Measurements from ENCODE around the gene P2RX1.

Gene P2RX1

GRCh38 chr17:3929764-3930163 is 13.5 kb upstream of the P2RX1 start:
- Histone ChIP-seq H4K12ac (ENCODE audit: low read depth, low read length) (no peak overlapping the region), H3K36me3 (ENCODE audit: control insufficient read depth in 1 of 2, insufficient read depth in 2 of 2, low read length in 2 of 2) (no peaks in the 10 kb centered on the region), H3K4me2 (ENCODE audit: low read length) (no peak overlapping the region), H3K4me1 (ENCODE audit: control insufficient read depth in 1 of 2, insufficient read depth in 2 of 2, low read length in 2 of 2) (peaks cover 7 to 8% of the 10 kb centered on the region in 2 experiments), H3K4ac (ENCODE audit: low read depth, low read length) (no peak overlapping the region), H3K18ac (ENCODE audit: low read length) (no peak overlapping the region), H3K79me1 (ENCODE audit: low read length) (no peaks in the 10 kb centered on the region), H2BK5ac (ENCODE audit: low read depth, low read length, poor library complexity) (no peak overlapping the region), H2AFZ (ENCODE audit: insufficient read depth, low read length, poor library complexity) (no peak overlapping the region), H3K27ac (ENCODE audit: low read depth, low read length) (no peak overlapping the region), H4K8ac (ENCODE audit: low read depth, low read length) (no peak overlapping the region), H3K27me3 (ENCODE audit: insufficient read depth, low read length) (no peaks in the 10 kb centered on the region), H3K9me3 (ENCODE audit: insufficient read depth, low read depth, low read length) (no peaks in the 10 kb centered on the region), H2BK120ac (ENCODE audit: insufficient read depth, low read length, poor library complexity) (no peak overlapping the region), H4K91ac (ENCODE audit: low read depth, low read length) (no peak overlapping the region), H3K4me3 (ENCODE audit: low read depth, low read length) (no peak overlapping the region), H2BK12ac (ENCODE audit: low read length) (no peak overlapping the region), H3K9ac (ENCODE audit: low read length) (no peak overlapping the region), H3K79me2 (ENCODE audit: control insufficient read depth, insufficient read depth, low read length, poor library complexity) (no peaks in the 10 kb centered on the region), H3K14ac (ENCODE audit: low read length) (no peak overlapping the region), H2AK5ac (ENCODE audit: low read length) (no peak overlapping the region), H3K23ac (ENCODE audit: low read length) (no peak overlapping the region)
- no peak for DNase-seq
- no CpG with 5 or more reads among the region's 1 CpG for WGBS (ENCODE audit: extremely low coverage, insufficient coverage, insufficient read length)

GRCh38 chr17:3929181-3929580 is 12.9 kb upstream of the P2RX1 start:
- Histone ChIP-seq H2BK120ac (ENCODE audit: insufficient read depth, low read length, poor library complexity) (no peak overlapping the region), H3K4me2 (ENCODE audit: low read length) (no peak overlapping the region), H3K79me1 (ENCODE audit: low read length) (no peaks in the 10 kb centered on the region), H3K9ac (ENCODE audit: low read length) (no peak overlapping the region), H2BK5ac (ENCODE audit: low read depth, low read length, poor library complexity) (no peak overlapping the region), H4K91ac (ENCODE audit: low read depth, low read length) (no peak overlapping the region), H3K79me2 (ENCODE audit: control insufficient read depth, insufficient read depth, low read length, poor library complexity) (no peaks in the 10 kb centered on the region), H2AK5ac (ENCODE audit: low read length) (peak overlapping the region; percentile 43), H3K4me3 (ENCODE audit: low read depth, low read length) (no peak overlapping the region), H3K18ac (ENCODE audit: low read length) (no peak overlapping the region), H3K4ac (ENCODE audit: low read depth, low read length) (no peak overlapping the region), H3K36me3 (ENCODE audit: control insufficient read depth in 1 of 2, insufficient read depth in 2 of 2, low read length in 2 of 2) (no peaks in the 10 kb centered on the region), H3K4me1 (ENCODE audit: control insufficient read depth in 1 of 2, insufficient read depth in 2 of 2, low read length in 2 of 2) (peaks cover 7 to 8% of the 10 kb centered on the region in 2 experiments), H3K27ac (ENCODE audit: low read depth, low read length) (no peak overlapping the region), H3K9me3 (ENCODE audit: insufficient read depth, low read depth, low read length) (no peaks in the 10 kb centered on the region), H4K12ac (ENCODE audit: low read depth, low read length) (no peak overlapping the region), H2AFZ (ENCODE audit: insufficient read depth, low read length, poor library complexity) (no peak overlapping the region), H3K14ac (ENCODE audit: low read length) (no peak overlapping the region), H3K23ac (ENCODE audit: low read length) (no peak overlapping the region), H4K8ac (ENCODE audit: low read depth, low read length) (no peak overlapping the region), H3K27me3 (ENCODE audit: insufficient read depth, low read length) (no peaks in the 10 kb centered on the region), H2BK12ac (ENCODE audit: low read length) (no peak overlapping the region)
- no CpG with 5 or more reads among the region's 12 CpGs for WGBS (ENCODE audit: extremely low coverage, insufficient coverage, insufficient read length)
- no peak for DNase-seq

GRCh38 chr17:3928406-3928805 is 12.1 kb upstream of the P2RX1 start:
- Histone ChIP-seq H3K79me2 (ENCODE audit: control insufficient read depth, insufficient read depth, low read length, poor library complexity) (no peaks in the 10 kb centered on the region), H2AK5ac (ENCODE audit: low read length) (no peak overlapping the region), H3K18ac (ENCODE audit: low read length) (no peak overlapping the region), H4K91ac (ENCODE audit: low read depth, low read length) (no peak overlapping the region), H2AFZ (ENCODE audit: insufficient read depth, low read length, poor library complexity) (no peak overlapping the region), H3K79me1 (ENCODE audit: low read length) (no peaks in the 10 kb centered on the region), H4K12ac (ENCODE audit: low read depth, low read length) (no peak overlapping the region), H3K36me3 (ENCODE audit: control insufficient read depth in 1 of 2, insufficient read depth in 2 of 2, low read length in 2 of 2) (no peaks in the 10 kb centered on the region), H2BK12ac (ENCODE audit: low read length) (no peak overlapping the region), H3K4me2 (ENCODE audit: low read length) (no peak overlapping the region), H3K9me3 (ENCODE audit: insufficient read depth, low read depth, low read length) (no peaks in the 10 kb centered on the region), H3K4me3 (ENCODE audit: low read depth, low read length) (no peak overlapping the region), H4K8ac (ENCODE audit: low read depth, low read length) (no peak overlapping the region), H3K4me1 (ENCODE audit: control insufficient read depth in 1 of 2, insufficient read depth in 2 of 2, low read length in 2 of 2) (peaks cover 7 to 8% of the 10 kb centered on the region in 2 experiments), H3K14ac (ENCODE audit: low read length) (no peak overlapping the region), H3K4ac (ENCODE audit: low read depth, low read length) (no peak overlapping the region), H3K9ac (ENCODE audit: low read length) (no peak overlapping the region), H2BK120ac (ENCODE audit: insufficient read depth, low read length, poor library complexity) (no peak overlapping the region), H3K23ac (ENCODE audit: low read length) (no peak overlapping the region), H3K27ac (ENCODE audit: low read depth, low read length) (no peak overlapping the region), H3K27me3 (ENCODE audit: insufficient read depth, low read length) (no peaks in the 10 kb centered on the region), H2BK5ac (ENCODE audit: low read depth, low read length, poor library complexity) (no peak overlapping the region)
- DNase-seq, result no peak
- no CpG with 5 or more reads among the region's 16 CpGs for WGBS (ENCODE audit: extremely low coverage, insufficient coverage, insufficient read length)

GRCh38 chr17:3927628-3928340 is 11.5 kb upstream of the P2RX1 start:
- Histone ChIP-seq H2AFZ (ENCODE audit: insufficient read depth, low read length, poor library complexity) (no peak overlapping the region), H3K23ac (ENCODE audit: low read length) (no peak overlapping the region), H3K4me1 (ENCODE audit: control insufficient read depth in 1 of 2, insufficient read depth in 2 of 2, low read length in 2 of 2) (peaks cover 7 to 8% of the 10 kb centered on the region in 2 experiments), H3K9ac (ENCODE audit: low read length) (no peak overlapping the region), H3K36me3 (ENCODE audit: control insufficient read depth in 1 of 2, insufficient read depth in 2 of 2, low read length in 2 of 2) (no peaks in the 10 kb centered on the region), H4K8ac (ENCODE audit: low read depth, low read length) (no peak overlapping the region), H3K14ac (ENCODE audit: low read length) (no peak overlapping the region), H3K27ac (ENCODE audit: low read depth, low read length) (no peak overlapping the region), H4K91ac (ENCODE audit: low read depth, low read length) (no peak overlapping the region), H3K79me2 (ENCODE audit: control insufficient read depth, insufficient read depth, low read length, poor library complexity) (no peaks in the 10 kb centered on the region), H4K12ac (ENCODE audit: low read depth, low read length) (no peak overlapping the region), H2AK5ac (ENCODE audit: low read length) (no peak overlapping the region), H3K4ac (ENCODE audit: low read depth, low read length) (no peak overlapping the region), H2BK12ac (ENCODE audit: low read length) (no peak overlapping the region), H3K9me3 (ENCODE audit: insufficient read depth, low read depth, low read length) (no peaks in the 10 kb centered on the region), H3K18ac (ENCODE audit: low read length) (no peak overlapping the region), H3K79me1 (ENCODE audit: low read length) (no peaks in the 10 kb centered on the region), H2BK5ac (ENCODE audit: low read depth, low read length, poor library complexity) (no peak overlapping the region), H3K4me3 (ENCODE audit: low read depth, low read length) (no peak overlapping the region), H3K4me2 (ENCODE audit: low read length) (no peak overlapping the region), H2BK120ac (ENCODE audit: insufficient read depth, low read length, poor library complexity) (no peak overlapping the region), H3K27me3 (ENCODE audit: insufficient read depth, low read length) (no peaks in the 10 kb centered on the region)
- DNase-seq, result no peak
- WGBS (ENCODE audit: extremely low coverage, insufficient coverage, insufficient read length), result no CpG with 5 or more reads among the region's 15 CpGs

All from trophoblast cell (in vitro differentiated cells and primary cell).